ENCODE data around the gene GRK7. TPM values are rescaled to one million over a fixed set of nuclear protein-coding genes. Genes with fewer than 3 reads are reported as not detected.

The GRK7 gene
- total RNA-seq, 4 donors from 2014 or later: not detected

DNA sequence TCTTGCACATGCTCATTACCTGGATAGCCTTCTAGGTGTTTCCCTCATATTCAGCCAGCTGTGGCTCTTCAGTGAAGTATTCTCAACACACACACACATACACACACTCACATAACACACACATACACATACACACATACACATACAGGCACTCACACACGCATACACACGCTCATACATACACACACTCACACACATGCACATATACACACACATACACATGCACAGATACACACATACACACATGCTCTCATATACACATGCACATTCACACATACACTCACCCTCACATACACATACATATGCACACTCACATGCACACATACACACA, 41.2 kb downstream of the GRK7 start:
- H3K9me3 ChIP-seq: no peaks in the 10 kb centered on the region
- H3K4me1 ChIP-seq: no peaks in the 10 kb centered on the region
- H3K4me3 ChIP-seq: no peak overlapping the region
- TF ChIP-seq, protein P1, sequence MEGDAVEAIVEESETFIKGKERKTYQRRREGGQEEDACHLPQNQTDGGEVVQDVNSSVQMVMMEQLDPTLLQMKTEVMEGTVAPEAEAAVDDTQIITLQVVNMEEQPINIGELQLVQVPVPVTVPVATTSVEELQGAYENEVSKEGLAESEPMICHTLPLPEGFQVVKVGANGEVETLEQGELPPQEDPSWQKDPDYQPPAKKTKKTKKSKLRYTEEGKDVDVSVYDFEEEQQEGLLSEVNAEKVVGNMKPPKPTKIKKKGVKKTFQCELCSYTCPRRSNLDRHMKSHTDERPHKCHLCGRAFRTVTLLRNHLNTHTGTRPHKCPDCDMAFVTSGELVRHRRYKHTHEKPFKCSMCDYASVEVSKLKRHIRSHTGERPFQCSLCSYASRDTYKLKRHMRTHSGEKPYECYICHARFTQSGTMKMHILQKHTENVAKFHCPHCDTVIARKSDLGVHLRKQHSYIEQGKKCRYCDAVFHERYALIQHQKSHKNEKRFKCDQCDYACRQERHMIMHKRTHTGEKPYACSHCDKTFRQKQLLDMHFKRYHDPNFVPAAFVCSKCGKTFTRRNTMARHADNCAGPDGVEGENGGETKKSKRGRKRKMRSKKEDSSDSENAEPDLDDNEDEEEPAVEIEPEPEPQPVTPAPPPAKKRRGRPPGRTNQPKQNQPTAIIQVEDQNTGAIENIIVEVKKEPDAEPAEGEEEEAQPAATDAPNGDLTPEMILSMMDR (IDR thresholded peaks at IDR 0.05): no peak
- TF ChIP-seq POLR2A (IDR thresholded peaks at IDR 0.05): no peak
- no peaks in the 10 kb centered on the region for H3K36me3 ChIP-seq
- no peak overlapping the region for H3K27ac ChIP-seq
- no peaks in the 10 kb centered on the region for H3K27me3 ChIP-seq
- no peak for DNase-seq

DNA sequence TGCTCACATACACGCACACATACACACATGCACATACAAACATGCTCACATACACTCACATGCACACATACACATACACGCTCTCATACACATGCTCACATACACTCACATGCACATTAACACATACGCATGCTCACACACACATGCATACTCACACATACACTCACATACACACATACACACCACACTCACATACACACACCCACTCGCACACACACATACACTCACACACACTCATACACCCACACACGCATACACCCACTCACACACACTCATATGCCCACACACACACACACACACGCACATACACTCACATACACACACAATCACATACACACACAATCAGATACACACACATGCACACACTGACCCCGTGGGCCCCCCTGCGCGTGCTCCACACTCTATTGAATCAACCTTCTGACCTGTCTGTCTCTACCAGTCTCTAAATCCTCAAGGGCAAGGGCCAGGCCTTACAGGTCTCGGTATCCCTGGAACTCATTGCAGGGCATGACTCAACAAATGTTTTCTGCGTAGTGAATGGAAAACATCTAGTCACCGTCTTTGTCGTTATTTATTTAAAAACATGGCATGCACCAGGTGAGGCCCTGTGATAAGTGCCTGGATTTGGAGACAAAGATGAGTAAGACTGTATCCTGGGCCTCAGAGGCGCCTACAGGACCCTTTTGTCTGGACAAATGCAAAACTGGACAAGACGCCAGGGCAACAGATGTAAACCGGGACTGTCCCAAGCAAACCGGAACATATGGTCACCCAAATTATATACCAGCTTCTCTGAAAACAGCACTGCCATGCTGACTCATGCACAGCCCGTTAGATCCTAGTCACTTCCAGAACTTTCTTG, 41.8 kb downstream of the GRK7 start:
- no peak for DNase-seq
- Histone ChIP-seq H3K4me1 (no peaks in the 10 kb centered on the region), H3K9me3 (no peaks in the 10 kb centered on the region), H3K27ac (no peak overlapping the region), H3K4me3 (no peak overlapping the region), H3K27me3 (no peaks in the 10 kb centered on the region), H3K36me3 (no peaks in the 10 kb centered on the region)
- no peak for TF ChIP-seq POLR2A (IDR thresholded peaks at IDR 0.05)
- TF ChIP-seq, protein P1 (IDR thresholded peaks at IDR 0.05): no peak

DNA sequence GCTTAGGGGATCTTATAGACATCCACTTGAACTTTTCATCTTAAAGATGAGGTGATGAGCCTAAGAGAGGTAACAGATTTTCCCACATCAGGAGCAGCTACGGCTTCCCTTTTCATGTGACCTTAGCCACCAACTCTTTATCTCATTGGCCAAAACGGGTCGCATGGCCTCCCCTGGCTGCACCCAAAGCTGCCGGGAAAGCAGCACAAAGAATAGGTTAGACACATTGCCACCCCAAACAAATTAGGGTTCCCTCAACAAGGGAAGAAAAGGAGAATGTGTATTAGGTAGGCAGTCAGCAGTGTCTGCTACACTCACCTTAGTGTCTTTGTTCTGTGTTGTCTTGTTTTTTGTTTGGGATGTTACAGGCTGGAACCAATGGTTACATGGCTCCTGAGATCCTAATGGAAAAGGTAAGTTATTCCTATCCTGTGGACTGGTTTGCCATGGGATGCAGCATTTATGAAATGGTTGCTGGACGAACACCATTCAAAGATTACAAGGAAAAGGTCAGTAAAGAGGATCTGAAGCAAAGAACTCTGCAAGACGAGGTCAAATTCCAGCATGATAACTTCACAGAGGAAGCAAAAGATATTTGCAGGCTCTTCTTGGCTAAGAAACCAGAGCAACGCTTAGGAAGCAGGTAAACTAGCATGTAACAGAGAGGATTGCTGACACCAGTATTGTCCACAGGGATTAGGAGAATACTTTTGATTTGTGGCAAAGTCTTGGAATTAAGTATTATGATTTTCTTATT, 44.2 kb downstream of the GRK7 start:
- H3K9me3 ChIP-seq: no peaks in the 10 kb centered on the region
- no peaks in the 10 kb centered on the region for H3K4me1 ChIP-seq
- H3K4me3 ChIP-seq: no peak overlapping the region
- TF ChIP-seq, protein P1 (IDR thresholded peaks at IDR 0.05): no peak
- TF ChIP-seq POLR2A (IDR thresholded peaks at IDR 0.05): no peak
- no peak overlapping the region for H3K27ac ChIP-seq
- H3K27me3 ChIP-seq: no peaks in the 10 kb centered on the region
- DNase-seq: no peak
- H3K36me3 ChIP-seq: no peaks in the 10 kb centered on the region

DNA sequence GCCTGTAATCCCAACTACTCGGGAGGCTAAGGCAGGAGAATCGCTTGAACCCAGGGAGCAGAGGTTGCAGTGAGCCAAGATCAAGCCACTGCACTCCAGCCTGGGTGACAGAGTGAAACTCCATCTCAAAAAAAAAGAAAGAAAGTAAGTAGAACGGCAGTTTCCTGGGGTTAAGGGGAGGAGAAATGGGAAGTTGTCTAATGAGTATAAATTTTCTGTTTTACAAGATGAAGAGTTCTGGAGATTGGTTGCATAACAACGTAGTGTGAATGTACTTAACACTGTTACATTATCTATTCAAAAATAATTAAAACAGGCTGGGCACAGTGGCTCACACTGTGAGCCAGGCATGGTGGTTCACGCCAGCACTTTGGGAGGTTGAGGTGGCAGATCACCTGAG, 45.4 kb downstream of the GRK7 start:
- TF ChIP-seq, protein P1 (IDR thresholded peaks at IDR 0.05): no peak
- no peak for TF ChIP-seq POLR2A (IDR thresholded peaks at IDR 0.05)
- H3K4me3 ChIP-seq: no peak overlapping the region
- DNase-seq: no peak
- no peaks in the 10 kb centered on the region for H3K36me3 ChIP-seq
- H3K27me3 ChIP-seq: no peaks in the 10 kb centered on the region
- H3K27ac ChIP-seq: no peak overlapping the region
- no peaks in the 10 kb centered on the region for H3K9me3 ChIP-seq
- no peaks in the 10 kb centered on the region for H3K4me1 ChIP-seq

DNA sequence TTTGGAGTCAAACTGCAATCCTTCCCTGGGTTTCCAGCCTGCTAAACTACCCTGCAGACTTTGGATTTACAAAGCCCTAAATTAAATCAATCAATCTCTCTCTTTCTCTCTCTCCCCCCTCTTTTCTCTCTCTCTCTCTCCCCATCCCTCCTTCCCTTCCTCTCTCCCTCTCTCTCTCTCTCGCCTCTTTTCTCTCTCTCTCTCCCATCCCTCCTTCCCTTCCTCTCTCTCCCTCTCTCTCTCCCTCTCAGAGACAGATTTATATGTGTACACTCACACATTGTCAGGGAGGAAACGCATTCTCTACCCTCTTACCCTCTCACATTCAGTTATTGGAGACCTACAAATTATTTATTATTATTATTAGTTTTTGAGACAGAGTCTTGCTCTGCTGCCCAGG, 47.0 kb downstream of the GRK7 start:
- no peaks in the 10 kb centered on the region for H3K36me3 ChIP-seq
- TF ChIP-seq, protein P1 (IDR thresholded peaks at IDR 0.05): no peak
- TF ChIP-seq POLR2A (IDR thresholded peaks at IDR 0.05): no peak
- H3K27me3 ChIP-seq: no peaks in the 10 kb centered on the region

More for the DNA sequence above, 47.0 kb downstream of the GRK7 start:
- no peaks in the 10 kb centered on the region for H3K9me3 ChIP-seq
- H3K27ac ChIP-seq: no peak overlapping the region
- no peak for DNase-seq
- no peak overlapping the region for H3K4me3 ChIP-seq
- H3K4me1 ChIP-seq: no peaks in the 10 kb centered on the region

All from Peyer's patch (tissue), 4 donors.